Memory B cell (primary cell): Measurements from ENCODE around the gene MXRA7.
"Not testable (repeated sequence)": the region's sequence is repeated elsewhere in the genome, so short reads cannot be mapped to it uniquely, and the experiment has no call there.

Source experiments
- ATAC-seq: fragments of 150-1000 bp; cut with Tn5 transposase; 2 replicates; pipeline ENCODE4 v1.10.0; 2021; ENCODE audit warnings: low read depth, mild to moderate bottlenecking, moderate library complexity
- DNase-seq, 2 donors: peaks; one replicate each; pipeline ENCODE4 v3.0.0; 2022; ENCODE audit warnings: low spot score in 2 of 2
- H3K27ac Mint-ChIP-seq: one replicate; pipeline ENCODE4 v1.8.0; 2022; ENCODE audit warnings: mild to moderate bottlenecking, moderate library complexity, mixed read lengths
- H3K27me3 Mint-ChIP-seq: one replicate; pipeline ENCODE4 v1.8.0; 2022; ENCODE audit warnings: mixed read lengths
- H3K36me3 Mint-ChIP-seq: one replicate; pipeline ENCODE4 v1.8.0; 2022; ENCODE audit warnings: mild to moderate bottlenecking, mixed read lengths
- H3K4me1 Mint-ChIP-seq: one replicate; pipeline ENCODE4 v1.8.0; 2022; ENCODE audit warnings: mixed read lengths
- H3K4me3 Mint-ChIP-seq: one replicate; pipeline ENCODE4 v1.8.0; 2022; ENCODE audit warnings: mild to moderate bottlenecking, moderate library complexity, mixed read lengths
- H3K9me3 Mint-ChIP-seq: one replicate; pipeline ENCODE4 v1.8.0; 2022; ENCODE audit warnings: mixed read lengths

MXRA7 gene

DNA sequence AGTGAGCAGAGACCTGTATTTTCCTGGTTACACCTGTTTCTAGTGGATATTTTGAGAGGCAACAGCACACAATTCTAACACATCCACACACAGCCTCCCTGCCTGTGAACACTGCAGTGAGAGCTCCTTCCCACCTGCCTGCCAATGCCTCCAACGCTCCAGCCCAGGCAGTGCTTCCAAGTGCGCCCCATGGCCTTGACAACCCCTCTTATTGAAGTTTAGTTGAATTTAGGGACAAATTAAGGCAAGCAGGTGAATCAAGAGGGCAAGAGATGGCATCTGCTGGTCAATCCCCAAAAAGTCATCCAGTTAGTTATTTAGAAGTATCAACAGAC, 4.7 kb upstream of the MXRA7 start:
- H3K36me3 Mint-ChIP-seq, result peaks cover 17% of the 10 kb centered on the region
- H3K27ac Mint-ChIP-seq, result peak overlapping the region; percentile 81
- no peak for ATAC-seq
- H3K9me3 Mint-ChIP-seq, result no peaks in the 10 kb centered on the region
- H3K4me1 Mint-ChIP-seq, result peaks cover 19% of the 10 kb centered on the region
- DNase-seq, result no peak
- H3K4me3 Mint-ChIP-seq, result peak overlapping the region; percentile 27
- H3K27me3 Mint-ChIP-seq, result no peaks in the 10 kb centered on the region

- ATAC-seq, result peak; percentile 72
- Mint-ChIP-seq H3K9me3 (no peaks in the 10 kb centered on the region), H3K4me1 (peaks cover 19% of the 10 kb centered on the region), H3K4me3 (peak overlapping the region; percentile 27), H3K27me3 (no peaks in the 10 kb centered on the region), H3K36me3 (peaks cover 16% of the 10 kb centered on the region), H3K27ac (peak overlapping the region; percentile 81)
- peak; percentile 75 to 81 for DNase-seq
Measured at GRCh38 chr17:76714822-76715495, 4.2 kb upstream of the MXRA7 start.

GRCh38 chr17:76714336-76714735, 3.6 kb upstream of the MXRA7 start:
- peaks cover 16% of the 10 kb centered on the region for H3K36me3 Mint-ChIP-seq
- no peaks in the 10 kb centered on the region for H3K9me3 Mint-ChIP-seq
- no peaks in the 10 kb centered on the region for H3K27me3 Mint-ChIP-seq
- peaks cover 19% of the 10 kb centered on the region for H3K4me1 Mint-ChIP-seq
- DNase-seq (no peak), ATAC-seq (no peak)
- H3K27ac Mint-ChIP-seq, result no peak overlapping the region
- H3K4me3 Mint-ChIP-seq, result no peak overlapping the region

GRCh38 chr17:76713765-76714164, 3.0 kb upstream of the MXRA7 start:
- DNase-seq (no peak), ATAC-seq (no peak)
- Mint-ChIP-seq H3K36me3 (peaks cover 13% of the 10 kb centered on the region), H3K4me3 (no peak overlapping the region), H3K27me3 (no peaks in the 10 kb centered on the region), H3K9me3 (no peaks in the 10 kb centered on the region), H3K27ac (no peak overlapping the region), H3K4me1 (peaks cover 19% of the 10 kb centered on the region)

GRCh38 chr17:76712321-76712720, 1.6 kb upstream of the MXRA7 start:
- not testable (repeated sequence) for H3K27me3 Mint-ChIP-seq, H3K4me3 Mint-ChIP-seq, H3K9me3 Mint-ChIP-seq, DNase-seq, H3K27ac Mint-ChIP-seq, ATAC-seq
- peaks cover 11% of the 10 kb centered on the region for H3K36me3 Mint-ChIP-seq
- H3K4me1 Mint-ChIP-seq, result peaks cover 19% of the 10 kb centered on the region

- H3K36me3 Mint-ChIP-seq, H3K27me3 Mint-ChIP-seq, H3K4me1 Mint-ChIP-seq, H3K27ac Mint-ChIP-seq, DNase-seq, H3K9me3 Mint-ChIP-seq: not testable (repeated sequence)
- peak overlapping the region; percentile 67 for H3K4me3 Mint-ChIP-seq
- ATAC-seq, result peak; percentile 10
Measured at GRCh38 chr17:76709951-76710862, 558 bp downstream of the MXRA7 start.

GRCh38 chr17:76709077-76709950, 1.5 kb downstream of the MXRA7 start:
- ATAC-seq, result no peak
- no peaks in the 10 kb centered on the region for H3K9me3 Mint-ChIP-seq
- H3K36me3 Mint-ChIP-seq, result peaks cover 6% of the 10 kb centered on the region
- peaks cover 3% of the 10 kb centered on the region for H3K4me1 Mint-ChIP-seq
- DNase-seq, result no peak
- H3K27me3 Mint-ChIP-seq, result no peaks in the 10 kb centered on the region
- peak overlapping the region; percentile 67 for H3K4me3 Mint-ChIP-seq
- H3K27ac Mint-ChIP-seq, result no peak overlapping the region

GRCh38 chr17:76707985-76708807, 2.6 kb downstream of the MXRA7 start:
- no peak overlapping the region for H3K4me3 Mint-ChIP-seq
- H3K4me1 Mint-ChIP-seq, result peaks cover 3% of the 10 kb centered on the region
- no peak for ATAC-seq

DNA sequence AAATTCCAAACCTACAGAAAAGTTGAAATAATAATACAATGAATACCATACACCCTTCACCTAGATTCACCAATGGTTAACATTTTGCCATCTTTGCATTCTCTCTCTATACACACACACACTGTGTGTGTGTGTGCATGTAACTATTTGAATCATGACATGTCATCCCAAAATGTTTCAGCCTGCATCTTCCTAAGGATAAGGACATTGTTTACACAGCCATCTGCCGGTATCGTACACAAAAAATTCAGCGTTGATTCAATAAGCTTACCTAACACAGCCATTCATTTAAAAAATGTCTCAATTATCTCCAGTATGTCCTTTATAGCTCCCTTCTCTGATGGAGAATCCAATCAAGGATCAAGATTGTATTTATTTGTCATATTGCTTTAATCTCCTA, 3.9 kb downstream of the MXRA7 start:
- ATAC-seq (no peak), DNase-seq (no peak)
- no peak overlapping the region for H3K27ac Mint-ChIP-seq
- H3K4me3 Mint-ChIP-seq, result no peak overlapping the region
- no peaks in the 10 kb centered on the region for H3K9me3 Mint-ChIP-seq
- no peaks in the 10 kb centered on the region for H3K36me3 Mint-ChIP-seq
- no peaks in the 10 kb centered on the region for H3K27me3 Mint-ChIP-seq
- peaks cover 3% of the 10 kb centered on the region for H3K4me1 Mint-ChIP-seq

More at GRCh38 chr17:76707985-76708807, 2.6 kb downstream of the MXRA7 start:
- H3K27ac Mint-ChIP-seq, result no peak overlapping the region
- H3K36me3 Mint-ChIP-seq, result no peaks in the 10 kb centered on the region
- H3K27me3 Mint-ChIP-seq, result no peaks in the 10 kb centered on the region
- no peak for DNase-seq
- no peaks in the 10 kb centered on the region for H3K9me3 Mint-ChIP-seq

DNA sequence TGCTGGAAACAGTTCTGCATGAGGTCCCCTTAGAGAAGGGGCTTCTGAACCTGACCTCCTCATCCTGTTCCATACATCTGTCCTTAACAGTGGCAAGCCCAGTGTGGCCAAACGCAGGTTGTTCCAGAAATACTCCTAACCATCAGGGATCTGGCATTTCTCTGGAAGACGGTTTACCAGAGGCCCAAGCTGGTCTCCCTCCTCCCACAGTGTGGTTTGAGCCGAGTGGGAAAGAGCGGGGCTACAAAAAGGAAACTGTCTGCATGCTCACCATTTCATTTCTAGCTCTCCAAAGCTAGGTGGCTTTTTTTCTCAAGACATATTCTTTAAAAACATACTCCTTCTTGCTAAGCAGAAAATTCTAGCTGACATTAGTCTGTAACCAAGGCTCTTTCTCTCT, 6.0 kb downstream of the MXRA7 start:
- ATAC-seq, result no peak
- Mint-ChIP-seq H3K4me1 (peaks cover 4% of the 10 kb centered on the region), H3K9me3 (no peaks in the 10 kb centered on the region), H3K27me3 (no peaks in the 10 kb centered on the region), H3K27ac (no peak overlapping the region), H3K4me3 (no peak overlapping the region), H3K36me3 (no peaks in the 10 kb centered on the region)
- no peak for DNase-seq

- Mint-ChIP-seq H3K27ac (no peak overlapping the region), H3K27me3 (no peaks in the 10 kb centered on the region), H3K4me1 (peaks cover 4% of the 10 kb centered on the region), H3K4me3 (no peak overlapping the region), H3K9me3 (no peaks in the 10 kb centered on the region), H3K36me3 (no peaks in the 10 kb centered on the region)
- ATAC-seq (no peak), DNase-seq (no peak)
Measured at GRCh38 chr17:76702941-76703637, 7.7 kb downstream of the MXRA7 start.

- Mint-ChIP-seq H3K4me3 (no peak overlapping the region), H3K9me3 (no peaks in the 10 kb centered on the region), H3K27me3 (peaks cover under 1% of the 10 kb centered on the region), H3K27ac (no peak overlapping the region), H3K36me3 (no peaks in the 10 kb centered on the region), H3K4me1 (peaks cover 8% of the 10 kb centered on the region)
- DNase-seq, result no peak
- ATAC-seq, result no peak
Measured at GRCh38 chr17:76702076-76702475, 8.7 kb downstream of the MXRA7 start.

GRCh38 chr17:76701471-76701967, 9.2 kb downstream of the MXRA7 start:
- Mint-ChIP-seq H3K4me1 (peaks cover 14% of the 10 kb centered on the region), H3K27me3 (peaks cover 1% of the 10 kb centered on the region), H3K27ac (no peak overlapping the region), H3K9me3 (no peaks in the 10 kb centered on the region), H3K4me3 (no peak overlapping the region), H3K36me3 (no peaks in the 10 kb centered on the region)
- ATAC-seq, result no peak
- no peak for DNase-seq
